ENCODE data around the gene MYH7.

MYH7 gene

GRCh38 chr14:23377573-23378563 lies 57.6 kb downstream of the MYH7 start:
- H3K4me1 Mint-ChIP-seq (ENCODE audit: low read depth) = no peaks in the 10 kb centered on the region
- intact Hi-C loops (cut with micrococcal nuclease) = no loop called here
- H3K4me3 Mint-ChIP-seq = no peak overlapping the region
- H3K9me3 Mint-ChIP-seq = no peaks in the 10 kb centered on the region
- H3K27ac Mint-ChIP-seq = no peak overlapping the region
- H3K27me3 Mint-ChIP-seq = peaks cover 11% of the 10 kb centered on the region
- H3K36me3 Mint-ChIP-seq (ENCODE audit: low read depth) = no peaks in the 10 kb centered on the region

- no peak overlapping the region for H3K4me3 Mint-ChIP-seq
- no peaks in the 10 kb centered on the region for H3K36me3 Mint-ChIP-seq (ENCODE audit: low read depth)
- intact Hi-C loops (cut with micrococcal nuclease) = no loop called here
- H3K9me3 Mint-ChIP-seq = no peaks in the 10 kb centered on the region
- no peak overlapping the region for H3K27ac Mint-ChIP-seq
- peaks cover 8% of the 10 kb centered on the region for H3K27me3 Mint-ChIP-seq
- no peaks in the 10 kb centered on the region for H3K4me1 Mint-ChIP-seq (ENCODE audit: low read depth)
These were observed 58.3 kb downstream of the MYH7 start for GRCh38 chr14:23377198-23377550.

GRCh38 chr14:23376482-23377197 lies 58.8 kb downstream of the MYH7 start, which contains the start of gene CMTM5:
TSS of gene CMTM5 (plus strand) at chr14:23377046. CDS start at chr14:23377252, 206 bp downstream.
- H3K36me3 Mint-ChIP-seq (ENCODE audit: low read depth) = no peaks in the 10 kb centered on the region
- no peak within 1 kb of the TSS for H3K4me3 Mint-ChIP-seq
- H3K9me3 Mint-ChIP-seq = no peaks in the 10 kb centered on the region
- H3K4me1 Mint-ChIP-seq (ENCODE audit: low read depth) = no peaks in the 10 kb centered on the region
- peaks cover 5% of the 10 kb centered on the region for H3K27me3 Mint-ChIP-seq
- H3K27ac Mint-ChIP-seq = no peak within 1 kb of the TSS
- intact Hi-C loops (cut with micrococcal nuclease) = no loop called here

DNA sequence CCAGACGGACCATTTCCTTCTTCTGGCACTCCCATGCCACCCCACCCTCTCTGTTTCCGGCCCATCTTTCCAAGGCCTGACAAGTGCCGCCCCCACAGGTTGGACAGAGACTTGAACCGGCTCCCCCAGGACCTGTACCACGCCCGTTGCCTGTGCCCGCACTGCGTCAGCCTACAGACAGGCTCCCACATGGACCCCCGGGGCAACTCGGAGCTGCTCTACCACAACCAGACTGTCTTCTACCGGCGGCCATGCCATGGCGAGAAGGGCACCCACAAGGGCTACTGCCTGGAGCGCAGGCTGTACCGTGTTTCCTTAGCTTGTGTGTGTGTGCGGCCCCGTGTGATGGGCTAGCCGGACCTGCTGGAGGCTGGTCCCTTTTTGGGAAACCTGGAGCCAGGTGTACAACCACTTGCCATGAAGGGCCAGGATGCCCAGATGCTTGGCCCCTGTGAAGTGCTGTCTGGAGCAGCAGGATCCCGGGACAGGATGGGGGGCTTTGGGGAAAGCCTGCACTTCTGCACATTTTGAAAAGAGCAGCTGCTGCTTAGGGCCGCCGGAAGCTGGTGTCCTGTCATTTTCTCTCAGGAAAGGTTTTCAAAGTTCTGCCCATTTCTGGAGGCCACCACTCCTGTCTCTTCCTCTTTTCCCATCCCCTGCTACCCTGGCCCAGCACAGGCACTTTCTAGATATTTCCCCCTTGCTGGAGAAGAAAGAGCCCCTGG lies 59.8 kb downstream of the MYH7 start:
- intact Hi-C loops (cut with micrococcal nuclease) = no loop called here
- no peak overlapping the region for H3K4me3 Mint-ChIP-seq
- no peak overlapping the region for H3K27ac Mint-ChIP-seq
- H3K9me3 Mint-ChIP-seq = no peaks in the 10 kb centered on the region
- no peaks in the 10 kb centered on the region for H3K36me3 Mint-ChIP-seq (ENCODE audit: low read depth)
- no peaks in the 10 kb centered on the region for H3K4me1 Mint-ChIP-seq (ENCODE audit: low read depth)
- peaks cover 2% of the 10 kb centered on the region for H3K27me3 Mint-ChIP-seq

GRCh38 chr14:23373041-23373440 lies 62.4 kb downstream of the MYH7 start:
- Mint-ChIP-seq H3K4me3 (no peak overlapping the region), H3K4me1 (ENCODE audit: low read depth) (no peaks in the 10 kb centered on the region), H3K9me3 (no peaks in the 10 kb centered on the region), H3K36me3 (ENCODE audit: low read depth) (no peaks in the 10 kb centered on the region), H3K27me3 (peaks cover 15% of the 10 kb centered on the region), H3K27ac (no peak overlapping the region)
- intact Hi-C loops (cut with micrococcal nuclease) = no loop called here

DNA sequence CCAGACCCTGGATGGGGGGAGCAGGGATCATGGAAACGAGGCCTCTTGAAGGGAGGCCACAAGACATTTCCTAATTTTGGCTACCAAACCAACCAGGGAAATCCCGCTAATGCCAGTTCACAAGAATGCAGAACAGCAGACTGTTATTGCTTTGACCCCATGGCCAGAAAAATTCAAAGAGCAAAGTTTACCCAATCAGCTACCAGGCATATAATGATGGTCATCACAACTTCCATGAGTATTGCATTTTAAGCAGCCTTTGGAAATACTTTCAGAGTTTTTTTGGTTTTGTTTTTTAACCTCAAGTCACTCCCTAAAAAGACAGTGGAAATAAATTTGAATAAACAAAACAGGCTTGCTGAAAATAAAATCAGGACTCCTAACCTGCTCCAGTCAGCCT lies 63.0 kb downstream of the MYH7 start, which contains the start of gene IL25:
IL25 (plus strand) TSS at position 301 of the 400 bp plus-strand sequence.
- no peak within 1 kb of the TSS for H3K4me3 Mint-ChIP-seq
- H3K4me1 Mint-ChIP-seq (ENCODE audit: low read depth) = no peaks in the 10 kb centered on the region
- no peaks in the 10 kb centered on the region for H3K36me3 Mint-ChIP-seq (ENCODE audit: low read depth)
- H3K27ac Mint-ChIP-seq = no peak within 1 kb of the TSS
- no peaks in the 10 kb centered on the region for H3K9me3 Mint-ChIP-seq
- H3K27me3 Mint-ChIP-seq = peaks cover 19% of the 10 kb centered on the region
- intact Hi-C loops (cut with micrococcal nuclease) = no loop called here

DNA sequence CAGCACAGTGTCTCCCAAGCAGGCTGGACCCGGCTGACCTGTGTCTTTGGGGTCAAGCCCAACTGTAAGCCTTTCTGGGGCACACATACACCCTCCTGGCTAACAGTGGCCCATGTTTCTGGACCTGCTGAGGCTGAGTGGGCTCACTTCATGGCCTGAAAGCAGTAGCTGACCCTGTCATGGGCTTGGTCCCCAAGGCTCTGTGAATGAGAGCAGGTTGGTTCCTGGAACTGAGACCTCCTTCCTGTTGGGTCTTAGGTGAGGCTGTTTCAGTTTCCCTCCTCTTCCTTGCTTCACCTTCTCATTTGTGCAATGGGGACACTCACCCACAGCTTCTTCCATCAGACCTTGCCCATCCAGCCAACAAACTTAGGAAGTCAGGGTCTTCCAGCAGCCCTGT lies 63.6 kb downstream of the MYH7 start:
- no peaks in the 10 kb centered on the region for H3K4me1 Mint-ChIP-seq (ENCODE audit: low read depth)
- H3K36me3 Mint-ChIP-seq (ENCODE audit: low read depth) = no peaks in the 10 kb centered on the region
- H3K9me3 Mint-ChIP-seq = no peaks in the 10 kb centered on the region
- H3K27ac Mint-ChIP-seq = no peak overlapping the region
- H3K4me3 Mint-ChIP-seq = no peak overlapping the region
- peaks cover 25% of the 10 kb centered on the region for H3K27me3 Mint-ChIP-seq
- intact Hi-C loops (cut with micrococcal nuclease) = no loop called here

- Mint-ChIP-seq H3K27me3 (peaks cover 38% of the 10 kb centered on the region), H3K27ac (no peak overlapping the region), H3K36me3 (ENCODE audit: low read depth) (no peaks in the 10 kb centered on the region), H3K4me1 (ENCODE audit: low read depth) (no peaks in the 10 kb centered on the region), H3K4me3 (no peak overlapping the region), H3K9me3 (no peaks in the 10 kb centered on the region)
- intact Hi-C loops (cut with micrococcal nuclease) = no loop called here
These were observed 65.2 kb downstream of the MYH7 start for GRCh38 chr14:23370221-23370620.

DNA sequence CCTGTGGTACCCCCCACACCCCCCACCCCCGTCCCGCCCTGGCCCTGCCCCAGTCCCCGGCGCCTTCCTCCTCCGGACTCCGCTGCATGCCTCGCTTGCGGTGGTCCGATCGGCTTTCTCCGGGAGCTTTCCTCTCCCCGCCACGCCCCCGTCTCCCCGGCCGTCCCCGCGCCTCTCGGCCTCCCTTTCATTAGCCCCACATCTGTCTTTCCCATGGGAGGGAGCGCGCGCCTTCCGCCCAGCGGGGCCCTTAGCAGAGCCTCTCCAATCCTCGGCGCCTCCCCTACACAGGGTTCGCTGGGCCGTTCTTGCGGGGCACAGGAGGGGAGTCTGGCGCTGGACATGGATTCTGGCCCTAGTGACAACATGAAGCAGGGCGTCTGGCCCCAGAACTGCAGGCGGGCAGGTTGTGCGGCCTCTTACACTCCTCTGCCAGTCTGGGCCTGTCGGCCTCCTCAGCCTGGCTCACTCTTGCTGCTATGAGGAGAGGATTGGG lies 69.0 kb downstream of the MYH7 start:
- H3K4me1 Mint-ChIP-seq (ENCODE audit: low read depth) = no peaks in the 10 kb centered on the region
- intact Hi-C loops (cut with micrococcal nuclease) = no loop called here
- H3K27me3 Mint-ChIP-seq = peaks cover 61% of the 10 kb centered on the region
- no peak overlapping the region for H3K27ac Mint-ChIP-seq
- H3K4me3 Mint-ChIP-seq = no peak overlapping the region
- H3K9me3 Mint-ChIP-seq = no peaks in the 10 kb centered on the region
- no peaks in the 10 kb centered on the region for H3K36me3 Mint-ChIP-seq (ENCODE audit: low read depth)

DNA sequence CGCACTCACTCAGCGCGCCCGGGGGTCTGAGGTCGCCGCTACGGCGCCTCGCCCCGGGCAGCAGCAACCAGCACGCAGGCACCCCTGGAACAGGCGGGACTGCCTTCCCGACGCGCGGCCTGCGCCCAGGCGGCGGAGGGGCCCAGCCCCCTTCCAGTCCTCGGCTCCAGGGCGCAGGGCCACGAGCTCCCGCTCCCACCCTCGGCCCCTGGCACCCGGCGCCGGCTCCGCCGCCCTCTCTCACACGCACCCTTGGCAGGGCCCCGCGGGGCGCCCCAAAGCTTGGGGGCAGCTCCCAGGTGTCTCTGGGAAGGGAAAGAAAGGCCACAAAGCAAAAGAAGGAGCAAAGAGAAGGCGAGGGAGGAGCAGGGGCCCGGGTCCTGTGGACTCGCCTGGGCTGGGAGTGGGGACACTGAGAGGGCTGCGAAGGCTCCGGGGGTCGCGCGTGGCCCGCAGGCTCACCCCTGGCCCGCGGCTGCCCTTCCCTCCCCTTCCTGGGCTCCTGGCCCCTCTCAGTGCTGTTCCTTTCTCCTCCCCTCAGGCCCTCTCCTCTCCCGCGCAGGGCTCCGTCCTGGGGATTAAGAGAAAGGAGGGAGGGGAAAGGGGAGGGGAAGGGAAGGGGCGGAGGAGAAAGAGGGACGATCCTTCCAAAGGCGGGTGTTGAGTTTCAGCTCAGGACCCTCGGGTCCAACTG lies 69.6 kb downstream of the MYH7 start:
- Mint-ChIP-seq H3K36me3 (ENCODE audit: low read depth) (no peaks in the 10 kb centered on the region), H3K27ac (no peak overlapping the region), H3K4me1 (ENCODE audit: low read depth) (no peaks in the 10 kb centered on the region), H3K27me3 (peaks cover 61% of the 10 kb centered on the region), H3K9me3 (no peaks in the 10 kb centered on the region), H3K4me3 (no peak overlapping the region)
- intact Hi-C loops (cut with micrococcal nuclease) = no loop called here

DNA sequence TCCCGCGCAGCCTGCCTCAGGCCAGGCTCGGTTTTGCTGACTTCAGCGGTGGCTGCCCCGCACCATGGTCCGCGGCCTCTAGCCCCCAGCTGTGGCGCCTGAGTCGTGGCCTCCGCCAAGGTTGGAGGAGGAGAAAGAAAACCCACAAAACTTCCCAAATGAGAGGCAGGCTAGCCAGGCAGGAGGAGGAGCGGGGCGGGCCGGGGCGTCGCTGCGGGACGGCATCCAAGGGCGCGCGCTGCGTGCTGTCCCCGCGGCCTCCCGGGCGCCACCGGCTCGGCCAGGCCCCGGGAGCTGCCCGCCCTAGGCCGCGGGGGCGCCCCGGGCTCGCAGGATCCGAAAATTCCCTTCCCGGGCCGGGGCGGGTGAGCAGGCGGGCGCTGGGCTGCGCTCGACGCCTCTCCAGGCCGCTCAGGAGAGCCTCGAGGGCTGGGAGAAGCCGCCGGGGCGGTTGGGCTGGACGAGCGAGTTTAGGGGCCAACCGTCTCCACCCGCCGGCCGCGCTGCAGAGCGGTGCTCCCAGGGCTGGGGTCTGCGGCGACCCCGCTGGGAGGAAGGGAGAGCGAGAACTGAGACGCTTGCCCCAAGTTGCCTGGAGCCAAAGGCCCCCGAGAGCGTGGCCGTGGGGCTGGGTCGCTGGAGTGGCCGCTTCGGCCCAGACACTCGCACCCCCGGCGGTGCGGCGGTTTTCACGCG lies 70.3 kb downstream of the MYH7 start, which contains the start of gene EFS:
EFS (minus strand) TSS at position 137 of the 696 bp plus-strand sequence. CDS start 147 bp downstream, outside the sequence.
- H3K4me1 Mint-ChIP-seq (ENCODE audit: low read depth) = no peaks in the 10 kb centered on the region
- intact Hi-C loops (cut with micrococcal nuclease) = no loop called here
- no peaks in the 10 kb centered on the region for H3K36me3 Mint-ChIP-seq (ENCODE audit: low read depth)
- H3K4me3 Mint-ChIP-seq = no peak within 1 kb of the TSS
- no peaks in the 10 kb centered on the region for H3K9me3 Mint-ChIP-seq
- H3K27ac Mint-ChIP-seq = no peak within 1 kb of the TSS
- peaks cover 58% of the 10 kb centered on the region for H3K27me3 Mint-ChIP-seq

DNA sequence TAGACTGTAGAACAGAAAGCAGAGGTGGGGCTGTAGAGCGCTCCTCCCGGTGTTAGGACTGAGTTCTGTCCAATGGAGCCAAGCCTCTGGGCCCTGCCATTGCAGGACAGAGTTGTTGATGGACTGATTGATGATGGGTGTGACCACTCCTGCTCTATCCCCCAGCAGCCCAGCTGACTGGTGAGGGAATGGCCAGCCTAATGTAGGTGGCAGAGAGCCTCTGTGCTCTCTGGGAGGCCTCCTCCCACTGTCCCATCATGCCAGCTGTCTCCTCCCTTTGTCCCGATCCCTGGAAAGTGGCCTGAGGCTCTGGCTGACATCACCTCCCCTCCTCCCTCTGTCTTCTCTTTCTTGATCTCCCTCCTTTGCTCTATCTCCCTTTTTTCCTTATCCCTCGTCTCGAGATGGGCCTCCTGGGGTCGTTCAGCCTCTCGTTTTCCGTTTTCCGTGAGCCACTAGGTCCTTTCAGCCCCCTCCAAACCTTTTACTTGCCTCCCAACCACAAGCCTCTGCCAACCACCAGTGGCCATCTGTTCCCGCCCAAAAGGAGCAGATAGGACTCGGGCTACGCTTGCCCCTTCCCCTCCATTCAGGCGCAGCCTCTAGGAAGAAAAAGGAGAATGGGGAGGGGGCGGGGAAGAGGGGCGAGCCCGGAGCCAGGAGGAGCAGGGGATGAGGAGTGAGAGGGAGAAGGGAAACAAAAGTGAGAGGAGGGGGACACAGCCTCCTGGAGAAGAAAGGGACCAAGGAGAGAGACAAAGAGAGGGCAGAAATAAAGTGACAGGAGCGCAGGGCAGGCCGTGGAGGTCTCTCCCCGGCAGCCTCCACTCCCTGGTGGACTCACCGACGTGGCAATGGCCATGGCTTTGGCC lies 71.1 kb downstream of the MYH7 start:
- H3K4me3 Mint-ChIP-seq = no peak overlapping the region
- H3K27me3 Mint-ChIP-seq = peaks cover 56% of the 10 kb centered on the region
- no peaks in the 10 kb centered on the region for H3K36me3 Mint-ChIP-seq (ENCODE audit: low read depth)
- H3K27ac Mint-ChIP-seq = no peak overlapping the region
- intact Hi-C loops (cut with micrococcal nuclease) = no loop called here
- H3K9me3 Mint-ChIP-seq = no peaks in the 10 kb centered on the region
- H3K4me1 Mint-ChIP-seq (ENCODE audit: low read depth) = no peaks in the 10 kb centered on the region

Data from dendritic cell treated with granulocyte-macrophage colony-stimulating factor and Interleukin-4, amounts not matched to agents 40 ng/mL and 50 ng/mL, for 4 days (primary cell).